HG03378 (cell line): ENCODE data around the gene DOC2A.

ENCODE experiments used
- ATAC-seq: cut with Tn5 transposase; IDR thresholded peaks from one replicate; pipeline ENCODE4 v1.9.1; 2021; ENCODE audit warnings: mild to moderate bottlenecking, moderate library complexity; ENCODE audit not compliant: unreplicated experiment

The DOC2A gene

GRCh38 chr16:29990034-29990433 lies 20.8 kb downstream of the DOC2A start:
- no peak for ATAC-seq

DNA sequence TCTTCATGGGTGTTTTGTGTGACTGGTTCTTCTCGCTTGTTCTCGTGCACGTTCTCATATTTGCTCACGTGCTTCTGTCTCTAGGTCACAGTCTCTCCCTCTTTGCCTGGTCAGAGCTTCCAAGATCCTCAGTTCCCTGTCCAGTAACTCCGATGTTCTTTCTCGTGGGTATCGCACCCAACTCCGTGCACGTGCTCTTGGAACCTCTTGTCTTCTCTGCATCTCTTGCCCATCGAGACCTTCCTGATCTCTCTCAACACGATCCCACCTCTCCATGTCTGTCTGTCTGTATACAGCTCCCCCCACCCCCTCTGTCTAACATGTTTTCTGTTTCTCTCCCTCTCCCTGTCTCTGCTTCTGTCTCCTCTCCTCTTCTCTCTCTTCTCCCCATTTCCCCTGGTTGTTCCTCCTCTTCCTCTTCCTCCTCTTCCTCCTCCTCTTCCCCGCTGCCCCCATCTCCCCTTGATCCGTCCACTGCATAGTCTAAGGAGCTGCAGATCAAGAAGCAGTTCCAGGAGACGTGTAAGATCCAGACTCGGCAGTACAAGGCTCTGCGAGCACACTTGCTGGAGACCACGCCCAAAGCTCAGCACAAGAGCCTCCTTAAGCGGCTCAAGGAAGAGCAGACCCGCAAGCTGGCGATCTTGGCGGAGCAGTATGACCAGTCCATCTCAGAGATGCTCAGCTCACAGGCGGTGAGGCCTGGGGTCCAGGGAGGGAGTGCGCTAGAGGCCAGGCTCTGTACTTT lies 21.5 kb downstream of the DOC2A start:
- no peak for ATAC-seq

GRCh38 chr16:29988346-29989075 lies 22.3 kb downstream of the DOC2A start:
- ATAC-seq = no peak

DNA sequence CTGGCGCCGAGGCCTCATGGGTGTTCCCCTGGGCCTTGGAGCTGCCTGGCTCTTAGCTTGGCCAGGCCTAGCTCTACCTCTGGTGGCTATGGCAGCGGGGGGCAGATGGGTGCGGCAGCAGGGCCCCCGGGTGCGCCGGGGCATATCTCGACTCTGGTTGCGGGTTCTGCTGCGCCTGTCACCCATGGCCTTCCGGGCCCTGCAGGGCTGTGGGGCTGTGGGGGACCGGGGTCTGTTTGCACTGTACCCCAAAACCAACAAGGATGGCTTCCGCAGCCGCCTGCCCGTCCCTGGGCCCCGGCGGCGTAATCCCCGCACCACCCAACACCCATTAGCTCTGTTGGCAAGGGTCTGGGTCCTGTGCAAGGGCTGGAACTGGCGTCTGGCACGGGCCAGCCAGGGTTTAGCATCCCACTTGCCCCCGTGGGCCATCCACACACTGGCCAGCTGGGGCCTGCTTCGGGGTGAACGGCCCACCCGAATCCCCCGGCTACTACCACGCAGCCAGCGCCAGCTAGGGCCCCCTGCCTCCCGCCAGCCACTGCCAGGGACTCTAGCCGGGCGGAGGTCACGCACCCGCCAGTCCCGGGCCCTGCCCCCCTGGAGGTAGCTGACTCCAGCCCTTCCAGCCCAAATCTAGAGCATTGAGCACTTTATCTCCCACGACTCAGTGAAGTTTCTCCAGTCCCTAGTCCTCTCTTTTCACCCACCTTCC lies 23.3 kb downstream of the DOC2A start:
- no peak for ATAC-seq

DNA sequence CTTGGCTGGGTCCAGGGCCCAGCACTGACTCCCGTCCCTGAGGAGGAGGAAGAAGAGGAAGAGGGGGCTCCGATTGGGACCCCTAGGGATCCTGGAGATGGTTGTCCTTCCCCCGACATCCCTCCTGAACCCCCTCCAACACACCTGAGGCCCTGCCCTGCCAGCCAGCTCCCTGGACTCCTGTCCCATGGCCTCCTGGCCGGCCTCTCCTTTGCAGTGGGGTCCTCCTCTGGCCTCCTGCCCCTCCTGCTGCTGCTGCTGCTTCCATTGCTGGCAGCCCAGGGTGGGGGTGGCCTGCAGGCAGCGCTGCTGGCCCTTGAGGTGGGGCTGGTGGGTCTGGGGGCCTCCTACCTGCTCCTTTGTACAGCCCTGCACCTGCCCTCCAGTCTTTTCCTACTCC lies 23.9 kb downstream of the DOC2A start:
- no peak for ATAC-seq

- ATAC-seq = no peak
Observed at GRCh38 chr16:29986231-29986630, 24.6 kb downstream of the DOC2A start.

GRCh38 chr16:29985271-29985811 lies 25.5 kb downstream of the DOC2A start:
- ATAC-seq = no peak

GRCh38 chr16:29984764-29985147 lies 26.1 kb downstream of the DOC2A start:
- no peak for ATAC-seq

DNA sequence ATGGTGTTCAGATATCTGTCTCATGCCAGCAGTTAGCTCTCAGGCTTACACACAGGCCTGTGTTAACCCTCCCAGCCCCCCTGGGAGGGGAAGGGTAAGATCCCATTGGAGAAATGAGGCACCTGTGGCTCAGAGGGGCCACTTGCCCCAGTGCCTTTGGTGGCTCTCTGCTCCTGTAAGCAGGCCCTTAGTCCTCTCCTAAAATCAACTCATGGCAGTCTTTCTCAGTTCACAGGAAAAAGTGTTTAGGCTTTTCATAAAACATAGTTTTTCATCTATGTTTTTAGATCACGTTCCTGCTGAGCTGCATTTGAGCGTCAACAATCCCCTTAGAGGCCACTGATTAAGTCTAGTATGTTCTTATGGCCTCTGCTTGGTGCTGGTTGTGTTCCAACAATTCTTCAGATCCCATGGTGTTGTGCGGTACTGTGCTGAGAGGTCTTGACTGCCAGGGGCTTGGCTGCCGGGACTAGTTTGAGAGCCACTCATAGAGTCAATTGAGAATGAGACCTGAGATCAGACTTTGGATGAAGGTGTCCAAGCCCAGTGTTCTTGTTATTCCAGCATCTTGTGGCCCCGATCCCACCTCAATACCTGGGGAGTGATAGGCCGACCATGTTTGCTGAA lies 26.6 kb downstream of the DOC2A start:
- no peak for ATAC-seq

GRCh38 chr16:29983420-29984136 lies 27.2 kb downstream of the DOC2A start:
- no peak for ATAC-seq

DNA sequence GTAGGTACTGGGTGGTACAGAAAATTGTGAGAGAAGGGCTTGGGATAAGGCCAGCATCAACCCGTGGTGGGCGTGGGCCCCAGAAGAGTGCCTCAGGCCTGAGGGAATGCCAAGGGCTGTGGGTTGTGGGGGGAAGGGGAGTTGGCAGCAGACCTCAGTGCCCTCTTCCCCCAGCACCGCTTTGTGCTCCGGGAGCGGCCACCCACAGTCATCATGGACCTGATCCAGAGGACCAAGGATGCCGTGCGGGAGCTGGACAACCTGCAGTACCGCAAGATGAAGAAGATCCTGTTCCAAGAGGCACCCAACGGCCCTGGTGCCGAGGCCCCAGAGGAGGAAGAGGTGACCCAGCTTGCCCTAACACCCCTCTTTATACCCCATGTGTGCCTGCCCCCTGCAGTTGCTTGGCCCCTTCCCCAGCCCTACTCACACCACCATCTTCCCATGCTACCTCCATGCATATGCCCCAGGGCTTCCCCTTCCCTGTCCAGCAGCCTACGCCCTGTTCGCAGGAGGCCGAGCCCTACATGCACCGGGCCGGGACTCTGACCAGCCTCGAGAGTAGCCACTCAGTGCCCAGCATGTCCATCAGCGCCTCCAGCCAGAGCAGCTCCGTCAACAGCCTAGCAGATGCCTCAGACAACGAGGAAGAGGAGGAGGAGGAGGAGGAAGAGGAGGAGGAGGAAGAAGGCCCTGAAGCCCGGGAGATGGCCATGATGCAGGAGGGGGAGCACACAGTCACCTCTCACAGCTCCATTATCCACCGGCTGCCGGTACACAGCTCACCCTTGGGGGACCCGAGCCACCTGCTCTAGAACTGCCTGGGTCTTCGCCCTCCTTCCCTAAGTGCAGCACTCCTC lies 28.0 kb downstream of the DOC2A start:
- no peak for ATAC-seq

- no peak for ATAC-seq
Observed at GRCh38 chr16:29978564-29979270, 32.1 kb downstream of the DOC2A start.

GRCh38 chr16:29978081-29978480 lies 32.7 kb downstream of the DOC2A start:
- no peak for ATAC-seq

DNA sequence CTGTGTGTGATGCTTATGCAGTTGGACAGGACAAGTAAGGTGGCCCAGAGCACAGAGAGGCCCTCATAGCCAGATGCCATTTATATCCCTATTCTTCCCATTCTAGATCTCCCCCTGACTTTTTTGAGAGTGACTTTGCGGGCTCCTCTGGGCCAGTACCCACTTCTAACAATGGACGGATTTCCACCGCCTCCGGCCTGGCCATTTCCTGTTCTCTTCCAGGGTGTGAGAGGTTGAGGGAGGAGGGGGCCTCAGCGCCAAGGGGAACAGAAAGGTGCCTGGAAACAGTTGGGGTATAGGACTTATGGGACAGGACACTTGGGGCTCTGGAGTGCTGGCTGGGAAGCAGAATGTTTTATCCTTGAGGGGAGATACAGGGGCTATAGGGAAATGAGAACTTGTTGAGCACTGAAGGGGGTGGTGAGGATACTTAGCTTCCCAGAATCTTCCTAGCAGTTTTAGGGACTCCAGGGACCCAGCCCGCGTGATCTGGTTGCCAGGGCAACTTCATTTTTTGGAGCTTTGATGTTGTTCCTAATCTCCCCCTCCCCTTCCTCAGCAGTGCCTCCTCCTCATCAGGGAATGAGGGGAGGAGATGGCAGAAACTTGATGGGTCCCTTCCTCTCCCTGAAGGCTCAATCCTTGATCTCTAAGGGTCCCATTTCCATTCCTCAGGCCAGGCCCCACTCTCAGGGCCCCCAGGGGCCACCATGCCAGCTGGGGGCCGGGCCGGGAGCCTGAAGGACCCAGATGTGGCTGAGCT lies 33.6 kb downstream of the DOC2A start:
- no peak for ATAC-seq

DNA sequence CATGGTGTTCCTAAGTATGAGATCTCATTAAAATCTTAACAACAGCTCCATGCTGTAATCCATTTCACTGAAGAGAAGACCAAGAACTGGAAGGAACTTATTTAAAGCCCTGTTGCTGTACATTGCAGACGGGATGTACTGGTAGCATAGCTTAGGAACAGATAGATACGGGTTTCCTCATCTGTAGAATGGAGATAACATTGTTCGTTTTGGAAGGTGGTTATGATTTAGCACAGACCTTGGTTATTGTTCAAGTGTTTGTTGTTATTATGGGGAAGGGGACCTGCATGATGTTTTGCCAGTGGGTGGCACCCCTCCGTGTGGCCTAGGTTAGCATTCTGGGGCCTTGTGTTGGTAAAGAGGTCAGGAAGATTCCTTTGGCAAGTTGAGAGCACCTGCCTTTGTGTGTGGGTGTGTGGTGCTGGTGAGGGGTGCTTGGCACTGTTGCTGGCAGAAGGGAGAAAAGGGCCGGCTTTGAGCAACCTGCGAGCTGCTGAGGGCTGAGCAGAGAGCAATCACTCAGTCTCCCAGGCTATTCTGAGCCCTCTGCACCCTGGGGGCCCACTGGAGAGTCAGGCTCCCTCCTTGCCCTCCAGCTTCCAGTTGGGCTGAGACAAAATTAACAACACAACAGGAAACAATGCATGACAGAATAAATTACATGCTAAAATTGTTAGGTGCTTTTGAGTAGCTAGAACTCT lies 34.9 kb downstream of the DOC2A start:
- ATAC-seq = no peak

- ATAC-seq = no peak
Observed at GRCh38 chr16:29975134-29975538, 35.7 kb downstream of the DOC2A start.

- ATAC-seq = no peak
Observed at GRCh38 chr16:29974291-29975133, 36.3 kb downstream of the DOC2A start.
